ENCODE measurements around the gene TXLNA. TPM values are rescaled to one million over a fixed set of nuclear protein-coding genes. Genes with fewer than 3 reads are reported as not detected.

The TXLNA gene
- total RNA-seq, 3 donors from 2014 or later, result 31.0 to 45.2 (median 39.3) TPM

- no peaks in the 10 kb centered on the region for H3K36me3 ChIP-seq (ENCODE audit: low read depth)
- no peak overlapping the region for H3K4me3 ChIP-seq
- DNase-seq (no peak), ATAC-seq (no peak)
- no peak for TF ChIP-seq CTCF (IDR thresholded peaks at IDR 0.05)
- H3K9me3 ChIP-seq, result no peaks in the 10 kb centered on the region
- intact Hi-C loops (cut with DNase I, micrococcal nuclease), result no loop called here
- peaks cover 26% of the 10 kb centered on the region for H3K4me1 ChIP-seq (ENCODE audit: low read depth)
These were observed 1.6 kb downstream of the TXLNA start for GRCh38 chr1:32181065-32181464.

GRCh38 chr1:32181563-32181962, 2.1 kb downstream of the TXLNA start:
- DNase-seq (no peak), ATAC-seq (no peak)
- intact Hi-C loops (cut with DNase I, micrococcal nuclease), result no loop called here
- H3K4me1 ChIP-seq (ENCODE audit: low read depth), result peaks cover 23% of the 10 kb centered on the region
- TF ChIP-seq CTCF (IDR thresholded peaks at IDR 0.05), result no peak
- no peaks in the 10 kb centered on the region for H3K36me3 ChIP-seq (ENCODE audit: low read depth)
- H3K4me3 ChIP-seq, result no peak overlapping the region
- no peaks in the 10 kb centered on the region for H3K9me3 ChIP-seq

GRCh38 chr1:32182060-32182459, 2.6 kb downstream of the TXLNA start:
- peaks cover 21% of the 10 kb centered on the region for H3K4me1 ChIP-seq (ENCODE audit: low read depth)
- no peaks in the 10 kb centered on the region for H3K36me3 ChIP-seq (ENCODE audit: low read depth)
- no peak overlapping the region for H3K4me3 ChIP-seq
- ATAC-seq, result no peak
- TF ChIP-seq CTCF (IDR thresholded peaks at IDR 0.05), result no peak
- DNase-seq, result no peak
- no peaks in the 10 kb centered on the region for H3K9me3 ChIP-seq
- intact Hi-C loops (cut with DNase I, micrococcal nuclease), result no loop called here

- intact Hi-C loops (cut with DNase I, micrococcal nuclease), result no loop called here
- Histone ChIP-seq H3K4me1 (ENCODE audit: low read depth) (peaks cover 16% of the 10 kb centered on the region), H3K4me3 (no peak overlapping the region), H3K36me3 (ENCODE audit: low read depth) (peaks cover 9% of the 10 kb centered on the region), H3K9me3 (no peaks in the 10 kb centered on the region)
- no peak for TF ChIP-seq CTCF (IDR thresholded peaks at IDR 0.05)
- ATAC-seq (no peak), DNase-seq (no peak)
These were observed 5.2 kb downstream of the TXLNA start for GRCh38 chr1:32184650-32185049.

- H3K36me3 ChIP-seq (ENCODE audit: low read depth), result peaks cover 16% of the 10 kb centered on the region
These were observed 6.6 kb downstream of the TXLNA start for GRCh38 chr1:32186077-32186476.

More at GRCh38 chr1:32186077-32186476, 6.6 kb downstream of the TXLNA start:
- Histone ChIP-seq H3K4me1 (ENCODE audit: low read depth) (peaks cover 10% of the 10 kb centered on the region), H3K4me3 (no peak overlapping the region), H3K9me3 (no peaks in the 10 kb centered on the region)
- no peak for TF ChIP-seq CTCF (IDR thresholded peaks at IDR 0.05)
- intact Hi-C loops (cut with DNase I, micrococcal nuclease), result no loop called here
- ATAC-seq (no peak), DNase-seq (no peak)
